GM19043 (cell line): ENCODE measurements around the gene ZNF524.
"Not testable (repeated sequence)": the region's sequence is repeated elsewhere in the genome, so short reads cannot be mapped to it uniquely, and the experiment has no call there.

Experiments used
- ATAC-seq: cut with Tn5 transposase; IDR thresholded peaks from one replicate; pipeline ENCODE4 v1.9.1; 2021; ENCODE audit warnings: low read depth; ENCODE audit not compliant: unreplicated experiment

ZNF524 gene

GRCh38 chr19:55581145-55581822, 18.8 kb upstream of the ZNF524 start:
- no peak for ATAC-seq

- no peak for ATAC-seq
Observed at GRCh38 chr19:55581823-55582223, 18.3 kb upstream of the ZNF524 start.

- ATAC-seq, result not testable (repeated sequence)
Observed at GRCh38 chr19:55582284-55582683, 17.8 kb upstream of the ZNF524 start.

GRCh38 chr19:55583897-55584296, 16.2 kb upstream of the ZNF524 start:
- not testable (repeated sequence) for ATAC-seq

- no peak for ATAC-seq
Observed at GRCh38 chr19:55584871-55585270, 15.2 kb upstream of the ZNF524 start.

GRCh38 chr19:55585658-55586339, 14.3 kb upstream of the ZNF524 start:
- ATAC-seq, result no peak

- ATAC-seq, result peak; percentile 89
Observed at GRCh38 chr19:55586976-55587668, 13.0 kb upstream of the ZNF524 start.

GRCh38 chr19:55588738-55589137, 11.3 kb upstream of the ZNF524 start:
- ATAC-seq, result no peak

- ATAC-seq, result no peak
Observed at GRCh38 chr19:55590109-55590508, 10.0 kb upstream of the ZNF524 start.

GRCh38 chr19:55590617-55591016, 9.5 kb upstream of the ZNF524 start:
- no peak for ATAC-seq

GRCh38 chr19:55591555-55591954, 8.5 kb upstream of the ZNF524 start:
- ATAC-seq, result no peak

GRCh38 chr19:55592391-55593090, 7.5 kb upstream of the ZNF524 start:
- ATAC-seq, result no peak

- ATAC-seq, result no peak
Observed at GRCh38 chr19:55593096-55593772, 6.9 kb upstream of the ZNF524 start.

GRCh38 chr19:55594996-55595545, 5.0 kb upstream of the ZNF524 start:
- ATAC-seq, result no peak

GRCh38 chr19:55596304-55596703, 3.8 kb upstream of the ZNF524 start:
- ATAC-seq, result no peak

- ATAC-seq, result no peak
Observed at GRCh38 chr19:55597501-55597921, 2.6 kb upstream of the ZNF524 start.

GRCh38 chr19:55598034-55598433, 2.1 kb upstream of the ZNF524 start:
- no peak for ATAC-seq

- peak; percentile 42 for ATAC-seq
Observed at GRCh38 chr19:55598719-55599467, 1.2 kb upstream of the ZNF524 start.

- ATAC-seq, result peak; percentile 42
Observed at GRCh38 chr19:55599468-55599841, 633 bp upstream of the ZNF524 start, which contains the start of gene FIZ1. Gene FIZ1, minus strand, starts transcription at chr19:55599517. Its CDS starts 1,652 bp downstream, at chr19:55597865.
